Muscle of arm (tissue), 12 donors: ENCODE measurements around the gene BAZ2B. TPM values are rescaled to one million over a fixed set of nuclear protein-coding genes. Genes with fewer than 3 reads are reported as not detected.

Experiments used
- DNase-seq: peaks from one replicate; pipeline ENCODE4 v3.0.0-alpha.2; 2013
- polyA plus RNA-seq, 12 donors: library from polyadenylated mRNA; unstranded; fragments of 120-200 nt; gene quantifications; one replicate each; pipeline ENCODE4 v1.2.1, GENCODE V29; 2013; ENCODE audit not compliant: insufficient read length in 12 of 12

Gene BAZ2B
- polyA plus RNA-seq, 12 donors, result 27.6 to 65.0 (median 36.6) TPM; not detected in 1

GRCh38 chr2:159462201-159462785, 154.1 kb downstream of the BAZ2B start:
- DNase-seq, result no peak

DNA sequence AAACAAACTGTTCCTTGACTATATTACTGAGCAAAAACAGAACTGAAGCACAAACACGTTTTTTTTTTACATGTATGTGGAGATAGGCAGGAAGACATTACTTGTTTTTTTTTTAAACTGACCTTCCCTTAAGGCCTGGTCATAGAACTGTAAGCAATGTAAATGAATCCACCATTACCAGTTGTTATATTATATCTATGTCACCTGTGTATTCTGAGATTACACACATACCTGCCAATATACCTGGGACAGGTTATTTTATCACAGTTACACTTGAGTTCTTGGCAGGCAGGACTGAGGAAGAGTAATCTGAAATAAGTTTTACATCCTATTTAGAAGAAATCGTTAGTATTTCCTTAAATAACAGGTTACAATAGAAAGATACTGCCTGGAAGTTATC, 155.3 kb downstream of the BAZ2B start:
- no peak for DNase-seq

DNA sequence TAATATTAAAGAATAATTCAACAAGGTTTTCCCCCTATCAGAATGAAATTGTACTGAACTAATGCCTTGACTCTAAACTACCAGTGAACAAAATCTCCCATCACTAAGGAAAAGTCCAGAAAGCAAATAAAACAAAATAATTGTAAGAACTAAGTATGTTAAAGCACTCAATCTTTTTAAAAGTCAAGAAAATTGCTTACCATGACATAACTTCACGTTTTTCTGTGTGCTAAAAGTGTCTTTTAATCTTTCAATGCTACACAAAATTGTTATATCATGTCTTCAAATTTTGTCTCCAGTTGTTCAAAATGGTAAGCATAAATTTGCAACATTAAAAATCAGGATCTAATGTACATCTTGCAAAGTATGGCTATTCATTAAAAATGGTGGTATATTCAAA, 156.1 kb downstream of the BAZ2B start:
- DNase-seq, result no peak

DNA sequence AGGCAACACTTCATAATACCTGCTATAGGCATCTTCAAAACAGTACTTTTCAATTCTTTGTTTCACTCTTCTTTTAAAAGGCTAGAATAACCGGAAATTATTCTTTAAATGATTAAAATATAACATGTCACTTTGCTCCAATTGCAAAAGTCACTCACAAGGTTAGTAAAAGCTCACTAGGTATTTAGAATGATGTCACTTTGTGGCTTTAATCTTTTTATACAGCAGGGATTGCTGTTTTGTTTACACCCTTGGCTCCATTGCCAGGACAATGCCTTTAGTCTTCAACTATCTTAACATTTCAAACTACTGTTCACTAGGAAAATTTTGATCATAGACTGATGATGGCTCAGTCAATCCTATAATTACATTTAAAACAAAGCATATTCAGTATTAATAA, 157.1 kb downstream of the BAZ2B start:
- no peak for DNase-seq

DNA sequence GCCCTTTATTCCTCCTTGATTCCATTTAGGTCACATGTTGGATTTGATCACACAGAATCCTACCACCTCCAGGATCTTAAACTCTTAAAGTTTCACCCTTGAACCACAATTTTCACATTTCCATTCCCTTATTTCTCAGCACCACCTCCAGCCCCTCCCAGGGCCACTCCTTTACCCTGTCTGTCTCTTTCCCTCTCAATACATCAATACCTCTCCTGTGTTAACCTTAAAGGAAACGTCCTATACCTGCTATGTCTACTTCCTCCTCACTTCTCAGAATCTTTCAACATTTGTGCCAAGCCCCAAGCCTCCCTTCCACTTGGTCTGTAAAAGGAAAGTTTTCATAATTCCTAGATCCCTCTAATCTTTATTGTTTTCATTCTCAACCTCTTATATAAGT, 158.8 kb downstream of the BAZ2B start:
- no peak for DNase-seq

DNA sequence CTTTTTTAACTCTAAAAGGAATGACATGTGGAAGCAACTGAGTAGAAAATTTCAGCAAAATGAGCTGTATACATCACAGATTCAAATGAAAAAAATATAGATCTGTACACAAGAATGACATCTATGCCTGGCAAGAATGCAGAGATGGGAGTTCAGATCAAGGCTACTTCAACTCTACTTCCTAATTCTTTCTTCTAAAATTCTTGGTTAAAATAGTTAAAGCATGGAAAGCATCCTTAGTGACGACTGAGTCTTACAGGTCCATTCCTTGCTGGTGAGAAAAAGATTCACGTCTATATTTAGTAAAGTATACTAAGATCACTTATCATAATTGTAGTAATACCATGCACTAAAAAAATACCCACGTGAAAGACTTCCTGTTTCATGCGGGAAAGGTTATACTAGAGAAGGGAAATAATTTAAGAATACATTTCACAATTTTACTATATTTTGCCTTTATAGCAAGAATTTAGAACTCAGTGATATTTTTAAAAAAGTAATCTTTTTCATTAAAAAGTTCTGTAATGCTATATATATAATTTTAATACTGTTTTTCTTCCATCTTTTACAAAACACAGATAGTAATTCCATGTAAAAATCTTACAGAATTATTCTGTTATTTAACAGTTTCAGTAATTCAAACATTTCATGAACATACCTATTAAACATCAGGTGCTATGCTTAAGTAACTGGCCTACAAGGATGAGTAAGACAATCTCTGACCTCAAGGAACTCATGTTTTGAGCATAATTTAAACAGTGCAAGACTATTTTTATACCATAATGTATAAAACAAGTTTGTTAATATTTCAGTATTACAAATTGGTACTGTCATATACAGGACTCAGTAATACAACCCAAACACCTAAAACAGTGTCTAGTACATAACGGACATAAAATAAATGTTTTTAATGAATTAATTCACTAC, 159.6 kb downstream of the BAZ2B start:
- DNase-seq, result no peak

DNA sequence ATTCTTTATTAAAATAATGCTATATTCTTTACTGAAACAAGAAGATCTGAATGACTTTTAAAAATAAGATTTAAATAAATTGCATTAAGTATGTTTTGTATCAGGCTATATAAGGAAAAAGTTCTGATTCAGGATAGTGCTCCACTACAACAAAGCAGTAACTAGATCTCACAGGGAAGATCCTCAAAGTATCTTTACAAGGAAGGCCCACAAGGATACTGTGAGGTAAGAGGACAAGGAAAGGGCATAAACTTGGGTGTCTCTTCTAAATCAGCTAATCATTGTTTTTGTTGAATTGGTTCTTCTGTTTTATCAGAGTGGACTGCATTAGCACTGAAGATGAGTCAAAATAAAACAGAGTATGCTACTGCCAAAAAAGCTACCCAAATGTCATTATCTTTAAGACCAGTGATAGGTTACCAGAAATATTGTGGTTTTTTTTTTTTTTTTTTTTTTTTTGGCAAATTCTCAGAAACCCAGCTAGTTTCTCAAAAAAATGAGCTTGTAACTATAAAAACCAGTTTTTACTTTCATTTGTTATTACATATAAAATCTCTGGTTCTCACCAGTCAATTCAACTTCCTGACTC, 160.9 kb downstream of the BAZ2B start:
- DNase-seq, result no peak

- no peak for DNase-seq
These were observed 162.2 kb downstream of the BAZ2B start for GRCh38 chr2:159454185-159454584.

GRCh38 chr2:159450180-159450579, 166.2 kb downstream of the BAZ2B start:
- no peak for DNase-seq

DNA sequence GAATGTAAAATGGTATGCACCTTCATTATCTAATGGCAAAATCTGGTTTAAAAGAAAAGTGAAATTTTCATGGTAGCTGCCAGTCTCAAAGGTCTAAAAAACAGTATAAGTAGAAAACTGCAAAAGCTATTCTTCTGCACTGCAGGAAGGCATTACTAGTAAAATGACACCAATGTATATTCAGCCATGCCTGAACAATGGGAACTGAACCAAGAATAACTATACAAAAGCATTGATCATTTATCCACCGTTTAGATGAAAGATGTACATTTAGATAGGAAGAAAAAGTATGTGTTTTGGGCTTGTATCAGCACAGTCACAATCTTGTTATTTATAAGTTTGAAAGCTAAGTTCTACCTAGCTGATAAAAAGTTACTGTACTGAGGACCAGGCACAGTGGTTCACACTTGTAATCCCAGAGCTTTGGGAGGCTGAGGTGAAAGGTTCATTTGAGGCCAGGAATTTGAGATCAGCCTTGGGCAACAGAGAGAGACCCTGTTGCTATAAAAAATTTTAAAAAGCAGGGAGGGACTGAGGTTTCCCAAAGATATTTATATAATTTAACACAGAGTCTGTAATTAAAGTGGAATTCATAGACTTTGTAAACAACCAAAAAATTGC, 166.7 kb downstream of the BAZ2B start:
- DNase-seq, result no peak

GRCh38 chr2:159446817-159447216, 169.5 kb downstream of the BAZ2B start:
- no peak for DNase-seq

DNA sequence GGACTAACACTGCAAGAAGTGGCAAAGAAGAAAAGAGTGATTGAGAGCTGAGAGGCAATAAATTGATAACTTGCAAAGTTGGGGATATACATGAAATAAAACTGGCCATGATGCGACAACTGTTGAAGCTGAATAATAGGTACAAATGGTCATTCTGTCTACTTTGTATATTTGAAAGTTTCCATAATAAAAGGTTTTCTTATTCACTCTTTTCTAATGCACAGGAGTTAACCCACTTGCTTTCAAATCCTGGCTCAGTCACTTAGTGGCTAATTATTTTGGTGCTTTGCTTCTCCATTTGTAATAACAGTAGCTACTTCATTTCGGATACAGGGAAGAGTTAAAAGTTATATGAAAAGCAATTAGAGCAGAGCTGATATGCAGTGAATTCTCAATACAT, 170.1 kb downstream of the BAZ2B start:
- no peak for DNase-seq

- DNase-seq, result no peak
These were observed 171.0 kb downstream of the BAZ2B start for GRCh38 chr2:159445307-159445706.

GRCh38 chr2:159444754-159445153, 171.6 kb downstream of the BAZ2B start:
- DNase-seq, result no peak

DNA sequence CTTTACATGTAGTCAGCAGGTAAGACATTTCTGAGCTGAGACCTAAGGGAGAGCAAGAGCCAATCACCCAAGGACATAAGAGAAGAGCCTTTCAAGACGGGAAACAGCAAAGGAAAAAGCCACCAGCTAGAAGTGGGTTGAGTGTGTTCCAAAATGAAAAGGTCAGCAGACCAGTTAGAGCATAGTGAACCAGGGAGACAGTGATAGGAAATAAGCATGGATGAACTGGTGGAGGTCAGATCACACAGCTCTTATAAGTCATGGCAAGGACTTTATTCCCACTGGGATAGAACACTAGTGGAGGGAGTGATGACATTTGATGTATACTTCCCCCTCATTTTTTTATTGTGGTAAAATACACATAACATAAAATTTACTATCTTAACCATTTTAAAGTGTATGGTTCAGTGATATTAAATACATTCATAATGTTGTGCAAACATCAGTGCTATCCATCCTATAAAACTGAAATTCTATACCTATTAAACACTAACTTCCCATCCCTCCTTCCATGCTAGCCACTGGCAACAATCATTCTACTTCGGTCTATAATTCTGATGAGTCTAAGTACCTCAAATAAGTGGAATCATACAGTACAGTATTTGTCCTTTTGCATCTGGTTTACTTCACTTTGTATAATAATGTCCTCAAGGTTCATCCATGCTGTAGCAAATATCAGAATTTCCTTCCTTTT, 174.0 kb downstream of the BAZ2B start:
- no peak for DNase-seq

- DNase-seq, result no peak
These were observed 175.2 kb downstream of the BAZ2B start for GRCh38 chr2:159441182-159441581.

DNA sequence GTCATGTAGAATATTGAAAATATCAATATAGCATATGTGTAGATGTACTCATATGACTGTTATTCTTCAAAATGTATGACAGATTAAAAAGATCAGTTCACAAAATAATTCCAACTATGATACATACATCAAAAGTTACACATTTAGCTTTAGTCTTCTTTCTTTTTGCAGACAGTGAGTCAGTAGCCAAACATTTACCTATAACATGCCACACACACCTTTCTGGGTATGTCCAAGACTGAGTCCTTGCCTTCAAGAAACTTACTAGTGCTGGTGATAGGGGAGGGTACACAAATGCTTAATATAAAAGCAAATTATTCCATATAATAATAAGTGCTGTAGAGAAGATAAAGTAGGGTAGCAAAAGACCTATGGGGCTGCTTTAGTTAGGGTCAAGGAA, 176.9 kb downstream of the BAZ2B start:
- no peak for DNase-seq

DNA sequence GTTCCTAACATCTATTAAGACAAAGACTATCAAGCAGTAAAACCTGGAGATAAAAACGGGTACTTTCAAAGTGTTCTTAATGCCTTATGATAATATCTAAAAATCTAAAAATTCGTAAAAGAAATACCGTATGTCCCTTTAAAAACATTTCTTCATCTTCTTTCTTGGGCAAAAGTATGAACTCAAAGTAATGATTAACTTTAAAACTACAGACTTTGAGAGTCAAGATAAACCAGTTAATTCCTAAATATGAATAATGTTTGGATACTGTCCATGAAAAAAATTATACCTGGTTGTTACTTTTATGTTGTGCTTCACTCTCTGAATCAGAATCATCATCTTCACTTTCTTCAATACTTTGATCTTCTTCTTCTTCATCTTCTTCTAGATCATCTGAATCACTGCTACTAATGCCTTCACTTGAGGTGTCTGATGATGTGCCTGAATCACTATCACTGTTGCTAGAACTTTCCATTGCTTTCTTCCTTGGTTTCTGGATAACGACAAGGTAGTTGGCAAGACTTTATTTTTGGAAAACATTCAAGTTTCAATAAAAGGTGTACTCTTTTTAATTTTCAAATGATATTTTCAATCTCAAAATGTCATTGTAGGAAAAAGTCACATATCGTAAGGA, 177.5 kb downstream of the BAZ2B start:
- DNase-seq, result no peak

- DNase-seq, result no peak
These were observed 178.1 kb downstream of the BAZ2B start for GRCh38 chr2:159438284-159438683.

DNA sequence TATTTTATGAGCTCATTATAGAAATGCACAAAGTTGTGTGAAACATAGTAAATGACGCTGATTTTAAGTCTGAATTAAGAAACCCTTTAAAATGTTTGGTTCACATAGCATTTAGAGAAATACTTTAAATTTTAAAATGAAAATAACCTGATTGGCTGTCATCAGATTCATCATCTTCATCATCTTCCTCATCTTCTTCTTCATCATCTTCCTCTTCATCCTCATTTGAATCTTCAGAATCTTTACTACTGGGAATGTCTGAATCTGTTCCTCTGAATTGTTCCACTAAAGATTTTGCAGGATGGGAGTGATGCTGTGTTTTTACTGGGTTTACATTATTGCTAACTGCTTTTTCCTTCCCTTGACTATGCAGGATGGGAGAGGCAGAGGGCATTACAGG, 183.7 kb downstream of the BAZ2B start:
- no peak for DNase-seq

- peak; percentile 6 for DNase-seq
These were observed 189.3 kb downstream of the BAZ2B start for GRCh38 chr2:159427048-159427447.
